ENCODE results near the gene NAA25.

NAA25 gene

GRCh38 chr12:112023759-112024396 lies 84.7 kb downstream of the NAA25 start:
- no peak for TF ChIP-seq CTCF (IDR thresholded peaks at IDR 0.05)
- Histone ChIP-seq H3K4me3 (ENCODE audit: low read depth in 1 of 2, low read length in 1 of 2) (no peak overlapping the region), H3K36me3 (peaks cover 52% of the 10 kb centered on the region), H3K4me1 (ENCODE audit: control insufficient read depth in 1 of 2, insufficient read depth in 1 of 2, low read depth in 1 of 2, low read length in 1 of 2) (peaks cover 8 to 13% of the 10 kb centered on the region in 2 experiments), H3K27me3 (no peaks in the 10 kb centered on the region), H3K9me3 (no peaks in the 10 kb centered on the region), H3K27ac (no peak overlapping the region)

- no peak overlapping the region for H3K27ac ChIP-seq
- H3K9me3 ChIP-seq, result no peaks in the 10 kb centered on the region
- peaks cover 16 to 23% of the 10 kb centered on the region in 2 experiments for H3K4me1 ChIP-seq (ENCODE audit: control insufficient read depth in 1 of 2, insufficient read depth in 1 of 2, low read depth in 1 of 2, low read length in 1 of 2)
- H3K36me3 ChIP-seq, result peaks cover 52% of the 10 kb centered on the region
- H3K27me3 ChIP-seq, result no peaks in the 10 kb centered on the region
- no peak for TF ChIP-seq CTCF (IDR thresholded peaks at IDR 0.05)
- H3K4me3 ChIP-seq (ENCODE audit: low read depth in 1 of 2, low read length in 1 of 2), result no peak overlapping the region
These were observed 86.2 kb downstream of the NAA25 start for GRCh38 chr12:112022241-112023016.

- no peak for TF ChIP-seq CTCF (IDR thresholded peaks at IDR 0.05)
- H3K4me1 ChIP-seq (ENCODE audit: control insufficient read depth in 1 of 2, insufficient read depth in 1 of 2, low read depth in 1 of 2, low read length in 1 of 2), result peaks cover 16 to 23% of the 10 kb centered on the region in 2 experiments
These were observed 87.6 kb downstream of the NAA25 start for GRCh38 chr12:112020947-112021457.

GRCh38 chr12:112018571-112019237 lies 89.9 kb downstream of the NAA25 start:
- Histone ChIP-seq H3K27me3 (no peaks in the 10 kb centered on the region), H3K4me3 (ENCODE audit: low read depth in 1 of 2, low read length in 1 of 2) (no peak overlapping the region), H3K9me3 (no peaks in the 10 kb centered on the region), H3K36me3 (peaks cover 40% of the 10 kb centered on the region), H3K27ac (peak overlapping the region; percentile 57), H3K4me1 (ENCODE audit: control insufficient read depth in 1 of 2, insufficient read depth in 1 of 2, low read depth in 1 of 2, low read length in 1 of 2) (peaks cover 38 to 46% of the 10 kb centered on the region in 2 experiments)
- no peak for TF ChIP-seq CTCF (IDR thresholded peaks at IDR 0.05)

More at GRCh38 chr12:112020947-112021457, 87.6 kb downstream of the NAA25 start:
- H3K9me3 ChIP-seq, result no peaks in the 10 kb centered on the region
- H3K27ac ChIP-seq, result no peak overlapping the region
- H3K27me3 ChIP-seq, result no peaks in the 10 kb centered on the region
- H3K4me3 ChIP-seq (ENCODE audit: low read depth in 1 of 2, low read length in 1 of 2), result no peak overlapping the region
- peaks cover 52% of the 10 kb centered on the region for H3K36me3 ChIP-seq

GRCh38 chr12:112017041-112017440 lies 91.5 kb downstream of the NAA25 start:
- Histone ChIP-seq H3K27ac (no peak overlapping the region), H3K4me1 (ENCODE audit: control insufficient read depth in 1 of 2, insufficient read depth in 1 of 2, low read depth in 1 of 2, low read length in 1 of 2) (peaks cover 50 to 56% of the 10 kb centered on the region in 2 experiments)
- TF ChIP-seq CTCF (IDR thresholded peaks at IDR 0.05), result no peak

More at GRCh38 chr12:112017041-112017440, 91.5 kb downstream of the NAA25 start:
- Histone ChIP-seq H3K4me3 (ENCODE audit: low read depth in 1 of 2, low read length in 1 of 2) (no peak overlapping the region), H3K27me3 (no peaks in the 10 kb centered on the region), H3K36me3 (peaks cover 25% of the 10 kb centered on the region), H3K9me3 (no peaks in the 10 kb centered on the region)
